ENCODE data around the gene RIC1.
"Not testable (repeated sequence)": the region's sequence is repeated elsewhere in the genome, so short reads cannot be mapped to it uniquely, and the experiment has no call there.

RIC1 gene

DNA sequence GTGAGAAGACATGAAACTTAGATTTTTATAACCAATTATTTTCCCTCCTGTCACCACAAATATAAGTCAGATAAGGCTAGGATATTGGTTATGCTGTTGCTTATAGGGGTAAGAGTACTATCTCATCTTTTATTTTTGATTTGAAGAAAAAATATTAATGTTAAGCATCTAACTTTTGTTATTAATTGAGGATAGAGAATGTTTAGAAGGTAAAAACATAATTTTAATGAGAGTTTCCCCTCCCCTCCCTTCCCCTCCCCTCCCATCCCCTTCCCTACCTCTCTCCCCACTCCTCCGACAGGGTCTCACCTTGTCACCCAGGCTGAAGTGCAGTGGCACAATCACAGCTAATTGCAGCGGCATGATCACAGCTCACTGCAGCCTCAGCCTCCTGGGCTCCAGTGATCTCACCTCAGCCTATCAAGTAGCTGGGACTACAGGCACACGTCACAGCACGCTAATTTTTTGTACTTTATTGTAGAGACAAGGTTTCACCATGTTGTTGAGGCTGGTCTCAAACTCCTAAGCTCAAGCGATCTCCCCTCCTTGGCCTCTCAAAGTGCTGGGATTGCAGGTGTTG, 86.7 kb downstream of the RIC1 start:
- Histone ChIP-seq H3K36me3 (ENCODE audit: control insufficient read depth in 2 of 2, insufficient read depth in 1 of 2, low read length in 2 of 2) (peaks cover 0 to 11% of the 10 kb centered on the region in 2 experiments; a peak in 2 of 3 replicates), H3K4me3 (ENCODE audit: low read depth, low read length) (no peak overlapping the region), H3K4me1 (ENCODE audit: control insufficient read depth, insufficient read depth, low read length) (peaks cover 4% of the 10 kb centered on the region; the same call in 1 of the 2 replicates), H3K9me3 (ENCODE audit: control insufficient read depth, insufficient read depth, low read depth, low read length) (no peaks in the 10 kb centered on the region), H3K27ac (ENCODE audit: extremely low read depth, low read depth, low read length) (no peak overlapping the region)
- POLR2A ChIA-PET, result no interaction called here
- TF ChIP-seq, protein P1, sequence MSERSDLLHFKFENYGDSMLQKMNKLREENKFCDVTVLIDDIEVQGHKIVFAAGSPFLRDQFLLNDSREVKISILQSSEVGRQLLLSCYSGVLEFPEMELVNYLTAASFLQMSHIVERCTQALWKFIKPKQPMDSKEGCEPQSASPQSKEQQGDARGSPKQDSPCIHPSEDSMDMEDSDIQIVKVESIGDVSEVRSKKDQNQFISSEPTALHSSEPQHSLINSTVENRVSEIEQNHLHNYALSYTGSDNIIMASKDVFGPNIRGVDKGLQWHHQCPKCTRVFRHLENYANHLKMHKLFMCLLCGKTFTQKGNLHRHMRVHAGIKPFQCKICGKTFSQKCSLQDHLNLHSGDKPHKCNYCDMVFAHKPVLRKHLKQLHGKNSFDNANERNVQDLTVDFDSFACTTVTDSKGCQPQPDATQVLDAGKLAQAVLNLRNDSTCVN (tag by site-specific recombination; optimal IDR thresholded peaks at IDR 0.05), result no peak
- TF ChIP-seq GLIS2 (tag by site-specific recombination; IDR thresholded peaks at IDR 0.05), result no peak
- no peak for TF ChIP-seq ZNF48 (tag by site-specific recombination; IDR thresholded peaks at IDR 0.05)
- TF ChIP-seq ZNF561 (tag by site-specific recombination; IDR thresholded peaks at IDR 0.05; ENCODE audit: borderline replicate concordance), result no peak
- no peak for TF ChIP-seq ZNF175 (tag by site-specific recombination; IDR thresholded peaks at IDR 0.05)
- TF ChIP-seq GFI1B (tag by site-specific recombination; IDR thresholded peaks at IDR 0.05), result no peak
- no peak for TF ChIP-seq ZNF837 (tag by site-specific recombination; IDR thresholded peaks at IDR 0.05)
- no peak for TF ChIP-seq PRDM1 (tag by site-specific recombination; IDR thresholded peaks at IDR 0.05)
- no peak for TF ChIP-seq BCL6B (tag by site-specific recombination; IDR thresholded peaks at IDR 0.05)
- no peak for TF ChIP-seq ZNF530 (tag by site-specific recombination; IDR thresholded peaks at IDR 0.05; ENCODE audit: low read depth)
- no peak for TF ChIP-seq SP3 (tag by site-specific recombination; IDR thresholded peaks at IDR 0.05)
- CTCF ChIA-PET, result interaction anchor here (1.0 to 1.1 kb wide), 2 partner anchors 20 to 115 kb away, joined by 3 to 5 read pairs; no protein-coding TSS in a partner anchor

GRCh38 chr9:5717434-5717833, 88.5 kb downstream of the RIC1 start:
- peaks cover 0 to 25% of the 10 kb centered on the region in 2 experiments; a peak in 2 of 3 replicates for H3K36me3 ChIP-seq (ENCODE audit: control insufficient read depth in 2 of 2, insufficient read depth in 1 of 2, low read length in 2 of 2)
- H3K27ac ChIP-seq (ENCODE audit: extremely low read depth, low read depth, low read length); H3K9me3 ChIP-seq (ENCODE audit: control insufficient read depth, insufficient read depth, low read depth, low read length); H3K4me3 ChIP-seq (ENCODE audit: low read depth, low read length); H3K4me1 ChIP-seq (ENCODE audit: control insufficient read depth, insufficient read depth, low read length): not testable (repeated sequence)
- ChIA-PET POLR2A (interaction anchor here (1.5 kb wide), 1 partner anchor 89 kb away, joined by 7 read pairs; the partner anchor contains the start of gene RIC1), CTCF (interaction anchor here (0.6 to 0.7 kb wide), 2 partner anchors 92 to 719 kb away, joined by 3 to 4 read pairs; no protein-coding TSS in a partner anchor)

GRCh38 chr9:5718296-5719032, 89.6 kb downstream of the RIC1 start:
- Histone ChIP-seq H3K4me3 (ENCODE audit: low read depth, low read length) (no peak overlapping the region), H3K27ac (ENCODE audit: extremely low read depth, low read depth, low read length) (no peak overlapping the region), H3K4me1 (ENCODE audit: control insufficient read depth, insufficient read depth, low read length) (peaks cover 6% of the 10 kb centered on the region), H3K9me3 (ENCODE audit: control insufficient read depth, insufficient read depth, low read depth, low read length) (no peaks in the 10 kb centered on the region), H3K36me3 (ENCODE audit: control insufficient read depth in 2 of 2, insufficient read depth in 1 of 2, low read length in 2 of 2) (peaks cover 0 to 29% of the 10 kb centered on the region in 2 experiments; a peak in 2 of 3 replicates)
- ChIA-PET POLR2A (interaction anchor here (0.6 to 1.5 kb wide), 2 partner anchors 13 to 90 kb away, joined by 3 to 7 read pairs; partner anchors contain the start of gene RIC1), CTCF (interaction anchor here (0.6 to 0.7 kb wide), 4 partner anchors 93 to 720 kb away, joined by 3 to 4 read pairs (median 3); no protein-coding TSS in a partner anchor)
- TF ChIP-seq KLF9 (tag by site-specific recombination; IDR thresholded peaks at IDR 0.05; ENCODE audit: low read depth), result no peak
- TF ChIP-seq TCF7L2 (IDR thresholded peaks at IDR 0.05; ENCODE audit: borderline replicate concordance, low read depth, low read length), result peak; percentile 25; the same call in 1 of the 2 replicates
- peak; percentile 66 for TF ChIP-seq ZNF677 (tag by site-specific recombination; IDR thresholded peaks at IDR 0.05)
- TF ChIP-seq SP7 (tag by site-specific recombination; IDR thresholded peaks at IDR 0.05), result 0 out of 2 replicates have a peak, but pooled peaks have one; percentile 24
- no peak for TF ChIP-seq ZNF311 (tag by site-specific recombination; IDR thresholded peaks at IDR 0.05; ENCODE audit: borderline replicate concordance)
- TF ChIP-seq FEZF1 (tag by site-specific recombination; IDR thresholded peaks at IDR 0.05), result peak; percentile 22; the same call in 1 of the 2 replicates
- TF ChIP-seq PRDM6 (tag by site-specific recombination; IDR thresholded peaks at IDR 0.05), result peak; percentile 28; the same call in 1 of the 2 replicates
